Skin epidermis (tissue), 12 donors: ENCODE measurements around the gene ZNF451.
"Not testable (repeated sequence)": the region's sequence is repeated elsewhere in the genome, so short reads cannot be mapped to it uniquely, and the experiment has no call there.

Experiments used
- H3K27ac ChIP-seq, 21 experiments: fragments of 200-600 bp; sonication (generic) in 11 of 21; one replicate each; pipeline ENCODE4 v1.5.0; 2020; ENCODE audit warnings: mild to moderate bottlenecking in 3 of 21, inconsistent platforms in 2 of 21, moderate library complexity in 2 of 21
- H3K4me3 ChIP-seq, 7 experiments: fragments of 200-600 bp; sonication (generic) in 2 of 7; one replicate each; pipeline ENCODE4 v1.5.0; 2020; ENCODE audit warnings: inconsistent platforms in 2 of 7, mild to moderate bottlenecking in 2 of 7, moderate library complexity in 1 of 7

ZNF451 gene, protein sequence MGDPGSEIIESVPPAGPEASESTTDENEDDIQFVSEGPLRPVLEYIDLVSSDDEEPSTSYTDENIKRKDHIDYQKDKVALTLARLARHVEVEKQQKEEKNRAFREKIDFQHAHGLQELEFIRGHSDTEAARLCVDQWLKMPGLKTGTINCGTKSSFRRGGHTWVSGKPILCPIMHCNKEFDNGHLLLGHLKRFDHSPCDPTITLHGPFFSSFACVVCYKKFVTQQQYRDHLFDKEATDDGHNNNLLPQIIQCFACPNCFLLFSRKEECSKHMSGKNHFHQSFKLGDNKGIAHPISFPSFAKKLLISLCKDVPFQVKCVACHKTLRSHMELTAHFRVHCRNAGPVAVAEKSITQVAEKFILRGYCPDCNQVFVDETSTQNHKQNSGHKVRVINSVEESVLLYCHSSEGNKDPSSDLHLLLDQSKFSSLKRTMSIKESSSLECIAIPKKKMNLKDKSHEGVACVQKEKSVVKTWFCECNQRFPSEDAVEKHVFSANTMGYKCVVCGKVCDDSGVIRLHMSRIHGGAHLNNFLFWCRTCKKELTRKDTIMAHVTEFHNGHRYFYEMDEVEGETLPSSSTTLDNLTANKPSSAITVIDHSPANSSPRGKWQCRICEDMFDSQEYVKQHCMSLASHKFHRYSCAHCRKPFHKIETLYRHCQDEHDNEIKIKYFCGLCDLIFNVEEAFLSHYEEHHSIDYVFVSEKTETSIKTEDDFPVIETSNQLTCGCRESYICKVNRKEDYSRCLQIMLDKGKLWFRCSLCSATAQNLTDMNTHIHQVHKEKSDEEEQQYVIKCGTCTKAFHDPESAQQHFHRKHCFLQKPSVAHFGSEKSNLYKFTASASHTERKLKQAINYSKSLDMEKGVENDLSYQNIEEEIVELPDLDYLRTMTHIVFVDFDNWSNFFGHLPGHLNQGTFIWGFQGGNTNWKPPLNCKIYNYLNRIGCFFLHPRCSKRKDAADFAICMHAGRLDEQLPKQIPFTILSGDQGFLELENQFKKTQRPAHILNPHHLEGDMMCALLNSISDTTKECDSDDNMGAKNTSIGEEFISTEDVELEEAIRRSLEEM

DNA sequence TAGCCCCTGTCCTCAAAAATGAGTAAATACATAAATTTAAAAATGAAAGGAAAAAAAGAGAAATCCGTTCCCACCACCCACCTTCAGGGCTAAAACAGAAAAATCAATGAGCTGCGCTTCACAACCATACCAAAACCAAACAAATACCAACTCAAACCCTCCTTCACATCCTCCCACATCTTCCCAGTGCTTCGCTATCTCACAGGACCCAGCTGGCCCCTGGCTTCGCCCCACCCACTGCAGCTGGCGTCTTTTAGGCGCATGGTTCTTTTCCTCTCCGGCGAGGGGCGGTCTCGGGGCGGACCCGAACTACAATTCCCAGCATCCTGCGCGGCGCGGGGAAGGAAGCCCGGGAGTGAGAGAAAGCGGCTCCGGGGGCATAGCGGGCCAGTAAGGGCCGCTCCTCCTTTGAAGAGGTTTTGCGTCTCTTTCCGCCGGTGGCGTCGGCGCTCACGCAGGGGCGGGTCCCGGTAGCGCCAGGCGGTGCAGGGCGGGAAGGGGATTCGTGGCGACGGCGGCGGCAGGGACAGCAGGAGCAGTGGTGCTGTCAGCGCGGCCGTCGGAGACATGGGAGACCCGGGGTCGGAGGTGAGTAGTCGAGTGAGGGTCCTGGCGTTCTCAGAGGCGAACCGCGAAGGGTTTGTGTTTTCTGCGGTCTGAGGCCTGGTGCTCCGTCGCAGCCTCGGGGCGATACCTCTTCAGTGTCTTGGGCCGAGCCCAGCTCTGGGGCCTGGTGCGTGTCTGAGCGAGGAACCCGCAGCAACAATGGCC is at the start of gene ZNF451:
Gene ZNF451, plus strand, starts transcription at position 502 of the 771 bp plus-strand sequence. Its CDS starts 66 bp downstream, at position 568.
- peak within 1 kb of the TSS; percentile 54 to 67 (median 64) for H3K4me3 ChIP-seq
- peak within 1 kb of the TSS in 18 of 21 experiments; percentile 43 to 86 (median 83) for H3K27ac ChIP-seq

GRCh38 chr6:57044061-57044460 is 45.9 kb upstream of the ZNF451 start:
- H3K27ac ChIP-seq, H3K4me3 ChIP-seq: not testable (repeated sequence)

DNA sequence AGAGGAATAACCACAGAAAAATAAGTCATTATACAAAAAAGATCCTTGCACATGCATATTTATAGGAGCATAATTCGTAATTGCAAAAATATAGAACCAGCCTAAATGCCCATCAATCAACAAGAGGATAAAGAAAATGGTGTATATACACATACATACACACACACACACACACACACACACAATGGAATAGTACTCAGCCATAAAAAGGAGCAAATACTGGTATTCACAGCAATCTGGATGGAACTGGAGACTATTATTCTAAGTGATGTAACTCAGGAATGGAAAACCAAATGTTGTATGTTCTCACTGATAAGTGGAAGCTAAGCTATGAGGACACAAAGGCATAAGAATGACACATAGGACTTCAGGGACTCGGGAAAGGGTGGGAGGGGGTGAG is 45.4 kb upstream of the ZNF451 start:
- no peak overlapping the region for H3K27ac ChIP-seq
- H3K4me3 ChIP-seq, result no peak overlapping the region

GRCh38 chr6:57046332-57047256 is 43.4 kb upstream of the ZNF451 start, which contains the start of gene KIAA1586:
Gene KIAA1586, plus strand, starts transcription at chr6:57046693. Its CDS starts 63 bp downstream, at chr6:57046756.
- Histone ChIP-seq H3K4me3 (peak within 1 kb of the TSS; percentile 35 to 54 (median 45)), H3K27ac (peak within 1 kb of the TSS in 7 of 21 experiments; percentile 11 to 63 (median 49))

DNA sequence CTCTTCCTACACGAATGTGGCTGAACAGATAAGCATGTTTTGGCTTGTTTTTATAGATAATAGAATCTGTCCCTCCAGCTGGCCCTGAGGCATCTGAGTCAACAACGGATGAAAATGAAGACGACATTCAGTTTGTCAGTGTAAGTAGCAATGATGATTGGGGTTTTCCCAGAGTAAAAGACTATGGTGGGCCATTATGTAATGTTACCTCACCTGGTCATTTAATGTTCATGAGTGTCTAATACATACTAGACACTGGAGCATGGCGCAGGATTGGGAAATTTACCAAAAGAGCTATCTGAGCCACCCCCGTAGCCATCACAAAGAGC is 42.8 kb upstream of the ZNF451 start:
- not testable (repeated sequence) for H3K27ac ChIP-seq, H3K4me3 ChIP-seq

GRCh38 chr6:57047859-57048258 is 42.1 kb upstream of the ZNF451 start:
- not testable (repeated sequence) for H3K4me3 ChIP-seq

GRCh38 chr6:57048577-57048976 is 41.4 kb upstream of the ZNF451 start:
- H3K27ac ChIP-seq, result no peak overlapping the region
- no peak overlapping the region for H3K4me3 ChIP-seq

More at GRCh38 chr6:57047859-57048258, 42.1 kb upstream of the ZNF451 start:
- not testable (repeated sequence) for H3K27ac ChIP-seq

DNA sequence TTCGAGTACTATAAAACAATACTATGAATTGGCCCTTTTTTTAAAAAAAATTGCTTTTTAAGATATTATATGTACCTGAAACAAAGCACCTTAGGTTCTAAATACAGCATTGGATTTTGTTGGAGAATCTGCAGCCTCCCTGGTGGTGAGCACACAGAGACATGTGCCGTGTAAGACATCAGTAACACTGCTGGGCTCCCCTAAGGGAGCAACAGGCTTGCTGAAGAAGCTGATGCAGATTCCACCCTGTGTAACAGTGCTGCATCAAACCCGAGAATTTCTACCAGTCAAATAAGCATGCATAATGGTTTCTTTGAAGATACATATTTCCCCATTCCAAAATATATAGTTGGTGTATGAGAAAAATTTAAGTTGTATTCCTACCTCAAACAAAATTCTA is 26.1 kb upstream of the ZNF451 start:
- no peak overlapping the region for H3K4me3 ChIP-seq
- no peak overlapping the region for H3K27ac ChIP-seq

DNA sequence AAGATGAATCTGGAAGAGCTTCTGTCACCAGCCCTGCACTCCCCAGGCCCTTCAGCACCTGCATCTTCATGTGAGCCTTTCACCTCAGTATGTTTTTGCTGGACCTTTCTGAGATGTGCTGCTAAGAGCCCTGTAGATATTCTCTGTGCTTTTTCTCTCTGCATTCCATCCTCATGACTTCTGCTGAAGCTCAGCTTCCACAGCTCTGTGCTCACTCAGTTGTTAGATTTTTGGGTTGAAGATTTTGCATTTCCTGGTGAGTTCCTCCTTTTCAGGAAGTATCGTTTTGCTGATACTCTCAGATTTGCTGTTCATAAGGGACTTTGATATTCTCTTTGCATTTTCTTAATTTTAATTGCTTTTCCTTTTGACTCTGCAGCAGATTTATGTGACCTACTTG is 25.2 kb upstream of the ZNF451 start:
- no peak overlapping the region for H3K4me3 ChIP-seq
- H3K27ac ChIP-seq, result no peak overlapping the region

- no peak overlapping the region for H3K4me3 ChIP-seq
- no peak overlapping the region for H3K27ac ChIP-seq
Measured at GRCh38 chr6:57068061-57068460, 21.9 kb upstream of the ZNF451 start.

- no peak overlapping the region for H3K27ac ChIP-seq
Measured at GRCh38 chr6:57069228-57069627, 20.8 kb upstream of the ZNF451 start.

GRCh38 chr6:57069920-57070331 is 20.1 kb upstream of the ZNF451 start:
- Histone ChIP-seq H3K27ac (no peak overlapping the region), H3K4me3 (no peak overlapping the region)

More at GRCh38 chr6:57069228-57069627, 20.8 kb upstream of the ZNF451 start:
- no peak overlapping the region for H3K4me3 ChIP-seq

GRCh38 chr6:57072108-57072507 is 17.9 kb upstream of the ZNF451 start:
- Histone ChIP-seq H3K27ac (no peak overlapping the region), H3K4me3 (no peak overlapping the region)

DNA sequence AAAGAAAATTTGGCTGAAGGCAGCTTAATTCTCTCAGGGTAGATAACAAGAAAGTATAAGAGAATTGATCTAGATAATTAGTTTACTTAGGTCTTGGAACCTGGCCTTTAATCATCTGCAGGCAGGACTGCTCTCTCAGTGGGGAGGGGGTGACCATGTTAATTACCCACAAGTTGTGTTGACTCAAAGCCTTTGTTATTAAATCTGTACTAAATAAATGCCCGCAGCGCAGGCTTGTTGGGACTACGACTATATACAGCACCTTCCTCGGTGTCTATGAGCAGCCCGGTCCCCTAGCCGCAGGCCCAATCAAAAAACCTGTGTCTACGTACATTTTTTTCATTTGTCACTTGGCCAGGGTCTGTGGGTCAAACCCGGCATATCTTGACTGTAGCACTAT is 15.6 kb upstream of the ZNF451 start:
- Histone ChIP-seq H3K27ac (no peak overlapping the region), H3K4me3 (no peak overlapping the region)

DNA sequence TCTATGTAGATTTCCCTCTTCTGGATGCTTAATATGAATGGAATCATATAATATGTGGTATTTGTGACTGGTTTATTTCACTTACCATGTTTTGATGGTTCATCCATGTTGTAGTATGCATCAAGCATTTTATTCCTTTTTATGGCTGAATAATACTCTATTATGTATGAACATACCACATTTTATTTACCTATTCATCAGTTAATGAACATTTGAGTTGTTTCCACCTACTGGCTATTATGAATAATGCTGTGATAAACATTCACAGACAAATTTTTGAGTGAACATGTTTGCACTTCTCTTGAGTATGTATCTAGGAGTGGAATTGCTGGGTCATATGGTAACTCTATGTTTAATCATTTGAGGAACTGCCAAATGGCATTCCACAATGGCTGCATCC is 14.9 kb upstream of the ZNF451 start:
- H3K4me3 ChIP-seq, result no peak overlapping the region
- H3K27ac ChIP-seq, result no peak overlapping the region

DNA sequence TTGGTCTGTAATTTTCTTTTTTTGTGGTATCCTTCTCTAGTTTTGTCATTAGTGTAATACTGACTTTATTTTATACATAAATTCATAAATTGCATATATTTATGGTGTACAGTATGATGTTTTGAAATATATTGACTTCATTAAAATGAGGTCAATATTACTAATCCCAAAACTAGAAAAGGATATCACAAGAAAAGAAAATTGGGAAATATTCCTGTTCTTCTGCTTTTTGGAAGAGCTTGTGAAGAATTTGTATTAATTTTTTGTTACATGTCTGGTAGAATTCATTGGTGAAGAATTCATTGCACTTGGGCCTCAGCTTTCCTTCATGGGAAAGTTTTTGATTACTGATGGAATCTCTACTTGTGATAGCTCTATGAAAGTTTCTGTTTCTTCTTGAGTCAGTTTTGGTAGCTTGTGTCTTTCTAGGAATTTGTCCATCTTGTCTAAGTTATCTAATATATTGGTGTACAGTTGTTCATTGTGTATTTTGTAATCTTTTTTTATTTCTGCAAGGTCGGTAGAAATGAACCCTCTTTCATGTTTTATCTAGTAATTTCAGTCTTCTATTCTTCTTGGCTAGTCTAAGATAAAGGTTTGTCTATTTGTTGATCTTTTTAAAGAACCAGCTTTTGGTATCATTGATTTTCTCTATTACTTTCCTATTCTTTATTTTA is 11.3 kb upstream of the ZNF451 start:
- Histone ChIP-seq H3K4me3 (no peak overlapping the region), H3K27ac (no peak overlapping the region)

DNA sequence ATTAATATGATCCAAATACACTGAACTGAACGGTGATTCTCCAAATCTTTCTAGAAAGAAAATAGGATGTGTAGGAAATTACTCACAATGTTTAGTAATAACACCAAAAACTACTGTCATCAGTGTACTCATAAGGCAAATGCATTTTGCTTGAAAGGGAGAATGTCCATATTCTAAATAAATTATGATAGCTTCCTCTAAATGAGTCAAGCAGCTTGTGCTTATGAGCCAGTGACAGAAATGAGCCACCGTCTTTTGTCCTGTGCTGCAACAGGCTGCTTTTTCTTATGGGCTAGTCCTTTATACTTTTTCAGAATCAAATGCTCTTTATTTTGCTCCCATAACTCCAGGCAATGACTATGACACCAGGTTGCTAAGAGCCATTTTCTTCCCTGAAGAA is 4.5 kb upstream of the ZNF451 start:
- H3K4me3 ChIP-seq, result no peak overlapping the region
- H3K27ac ChIP-seq, result no peak overlapping the region

DNA sequence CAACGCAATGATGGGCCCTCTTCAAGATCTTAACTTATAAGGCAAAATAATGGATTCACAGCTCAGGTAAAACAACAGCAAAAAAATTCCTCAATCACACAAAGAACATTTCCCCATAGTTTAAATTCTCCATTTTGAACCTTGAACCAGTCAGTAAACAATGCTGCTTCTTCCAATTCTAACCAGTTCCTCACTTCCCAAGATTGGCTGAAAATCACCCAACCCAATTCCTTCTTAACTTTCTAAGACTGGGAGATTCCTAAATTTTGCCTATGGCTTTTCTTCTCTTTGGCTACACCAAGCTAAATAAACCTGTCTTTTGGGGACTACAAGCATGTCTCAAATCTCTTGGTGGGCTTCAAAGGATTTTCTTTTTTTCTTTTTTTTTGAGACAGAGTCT is 3.1 kb upstream of the ZNF451 start:
- no peak overlapping the region for H3K27ac ChIP-seq
- H3K4me3 ChIP-seq, result no peak overlapping the region
